Measurements from ENCODE around the gene LMBRD2.
"Not testable (repeated sequence)": the region's sequence is repeated elsewhere in the genome, so short reads cannot be mapped to it uniquely, and the experiment has no call there.

The LMBRD2 gene

DNA sequence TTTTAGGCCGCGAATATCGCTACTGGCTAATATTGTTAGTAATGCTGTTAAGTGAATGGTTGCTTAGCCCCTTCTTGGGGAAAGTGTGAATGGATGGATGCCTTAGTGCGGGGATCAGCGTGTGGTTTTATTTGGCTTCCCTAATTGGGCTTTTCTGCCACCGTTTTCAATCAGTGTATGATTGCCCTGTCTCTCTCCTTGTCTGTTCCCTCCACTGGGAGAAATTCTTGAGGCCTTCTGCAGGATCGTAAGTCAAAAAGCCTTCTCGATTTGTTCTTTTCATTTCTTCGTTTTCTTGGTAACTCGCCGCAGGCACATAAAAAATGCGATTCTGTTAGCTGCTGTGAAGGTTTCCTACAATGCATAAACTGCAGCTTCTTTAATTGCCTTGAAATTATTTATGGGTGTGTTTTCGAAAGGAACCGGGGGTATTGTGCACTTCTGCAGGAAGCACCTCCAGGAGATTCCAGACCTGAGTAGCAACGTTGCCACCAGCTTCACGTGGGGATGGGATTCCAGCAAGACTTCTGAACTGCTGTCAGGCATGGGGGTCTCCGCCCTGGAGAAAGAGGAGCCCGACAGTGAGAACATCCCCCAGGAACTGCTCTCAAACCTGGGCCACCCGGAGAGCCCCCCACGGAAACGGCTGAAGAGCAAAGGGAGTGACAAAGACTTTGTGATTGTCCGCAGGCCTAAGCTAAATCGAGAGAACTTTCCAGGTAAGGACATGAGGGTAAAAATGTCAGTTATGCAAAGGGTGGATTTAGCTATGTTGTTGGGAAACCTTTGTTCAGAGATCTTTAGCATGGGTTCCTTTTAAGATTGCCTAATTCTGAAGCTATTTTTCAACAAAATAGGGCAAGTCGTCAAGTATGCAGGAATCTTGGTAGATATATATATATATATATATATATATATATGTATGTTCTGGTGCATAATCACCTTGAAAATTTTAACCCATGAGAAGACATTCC is 924 bp upstream of the LMBRD2 start:
- no peak for TF ChIP-seq ZNF274 (IDR thresholded peaks at IDR 0.05; ENCODE audit: low read depth, low read length)
- peak overlapping the region; percentile 96 for H3K4me3 ChIP-seq (ENCODE audit: low read length)

DNA sequence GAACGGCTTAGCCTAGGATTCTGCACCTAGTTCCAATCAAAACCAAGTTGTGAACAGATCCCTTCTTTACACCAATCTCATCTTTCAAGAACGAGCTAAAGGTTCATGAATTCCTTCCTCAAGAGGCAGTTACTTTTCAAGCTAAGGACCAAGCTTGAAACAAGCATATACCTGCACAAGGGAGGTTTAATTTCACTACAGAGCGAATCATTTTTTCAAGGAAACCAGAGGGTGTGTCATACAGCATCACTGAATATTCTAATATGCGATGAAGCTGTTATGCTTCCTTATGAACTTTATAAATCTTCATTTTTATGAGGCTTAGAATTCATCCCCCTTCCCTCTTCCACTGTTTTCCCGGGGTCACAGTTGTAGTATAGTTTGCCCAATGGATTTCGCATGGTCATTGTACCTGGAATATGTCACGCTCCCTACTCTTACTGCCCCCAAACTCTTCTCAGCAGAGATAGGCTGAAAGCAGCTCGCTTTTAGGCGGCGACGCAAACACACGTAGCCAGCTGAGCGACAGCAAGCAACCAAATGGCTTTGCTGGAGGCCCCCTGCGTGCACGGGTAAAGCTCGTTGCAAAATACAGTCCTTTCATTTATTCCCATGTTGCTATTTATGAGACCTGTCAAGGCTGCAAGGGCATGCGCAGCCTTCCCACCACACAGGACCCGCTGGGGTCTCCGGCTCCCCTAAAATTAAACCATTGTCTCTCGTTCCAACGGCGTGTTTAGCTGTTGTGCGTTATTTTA is 832 bp downstream of the LMBRD2 start:
- TF ChIP-seq ZNF274 (IDR thresholded peaks at IDR 0.05; ENCODE audit: low read depth, low read length): no peak
- peak overlapping the region; percentile 94 for H3K4me3 ChIP-seq (ENCODE audit: low read length)

DNA sequence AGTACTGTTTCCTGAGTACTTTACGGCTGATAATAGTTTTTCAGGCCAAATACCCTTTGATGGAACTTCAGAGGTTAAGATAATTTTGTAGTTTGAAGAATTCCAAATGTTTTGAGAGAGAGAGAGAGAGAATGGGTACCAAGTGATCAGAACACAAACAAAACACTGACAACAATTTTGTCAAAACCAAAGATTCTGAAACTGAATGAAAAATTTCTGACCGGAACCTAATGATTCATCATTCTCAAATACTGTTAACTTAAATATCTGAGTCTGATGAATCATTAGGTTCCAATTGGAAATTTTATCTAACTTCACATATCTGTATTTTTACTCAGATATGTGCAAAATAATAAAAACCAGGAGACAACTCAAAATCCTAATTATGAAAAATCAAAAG is 4.0 kb downstream of the LMBRD2 start:
- TF ChIP-seq ZNF274 (IDR thresholded peaks at IDR 0.05; ENCODE audit: low read depth, low read length): no peak
- H3K4me3 ChIP-seq (ENCODE audit: low read length): no peak overlapping the region

DNA sequence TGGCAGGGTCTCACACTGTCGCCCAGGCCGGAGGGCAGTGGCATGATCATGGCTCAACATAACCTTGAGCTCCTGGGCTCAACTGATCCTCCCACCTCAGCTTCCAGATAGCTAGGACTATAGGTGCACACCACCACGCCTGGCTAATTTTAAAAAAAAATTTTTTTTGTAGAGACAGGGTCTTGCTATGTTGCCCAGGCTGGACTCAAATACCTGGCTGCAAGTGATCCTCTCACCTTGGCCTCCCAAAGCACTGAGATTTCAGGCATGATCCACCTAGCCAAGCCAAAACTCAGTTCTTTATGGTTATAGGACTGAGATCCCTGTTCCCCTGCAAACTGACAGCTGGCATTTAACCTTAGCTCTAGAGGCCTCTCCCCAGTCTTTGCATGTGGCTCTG is 5.3 kb downstream of the LMBRD2 start:
- TF ChIP-seq ZNF274 (IDR thresholded peaks at IDR 0.05; ENCODE audit: low read depth, low read length): no peak
- H3K4me3 ChIP-seq (ENCODE audit: low read length): no peak overlapping the region

DNA sequence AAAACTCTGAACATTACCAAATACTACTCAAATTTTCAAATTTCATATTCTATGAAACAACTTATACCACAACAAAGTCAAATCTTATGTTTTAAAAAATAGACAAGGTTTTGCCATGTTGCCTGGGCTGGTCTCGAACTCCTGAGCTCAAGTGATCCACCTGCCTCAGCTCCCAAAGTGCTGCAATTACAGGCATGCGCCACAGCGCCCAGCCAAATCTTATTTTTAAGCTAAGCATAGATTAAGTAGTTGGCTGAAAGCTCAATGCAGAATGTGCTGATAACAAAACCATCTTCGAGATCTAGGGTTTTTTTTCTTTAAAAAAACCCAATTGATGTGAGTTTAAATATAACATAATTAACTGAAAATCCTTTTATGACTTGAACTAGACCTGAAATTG is 6.4 kb downstream of the LMBRD2 start:
- no peak for TF ChIP-seq ZNF274 (IDR thresholded peaks at IDR 0.05; ENCODE audit: low read depth, low read length)
- no peak overlapping the region for H3K4me3 ChIP-seq (ENCODE audit: low read length)

DNA sequence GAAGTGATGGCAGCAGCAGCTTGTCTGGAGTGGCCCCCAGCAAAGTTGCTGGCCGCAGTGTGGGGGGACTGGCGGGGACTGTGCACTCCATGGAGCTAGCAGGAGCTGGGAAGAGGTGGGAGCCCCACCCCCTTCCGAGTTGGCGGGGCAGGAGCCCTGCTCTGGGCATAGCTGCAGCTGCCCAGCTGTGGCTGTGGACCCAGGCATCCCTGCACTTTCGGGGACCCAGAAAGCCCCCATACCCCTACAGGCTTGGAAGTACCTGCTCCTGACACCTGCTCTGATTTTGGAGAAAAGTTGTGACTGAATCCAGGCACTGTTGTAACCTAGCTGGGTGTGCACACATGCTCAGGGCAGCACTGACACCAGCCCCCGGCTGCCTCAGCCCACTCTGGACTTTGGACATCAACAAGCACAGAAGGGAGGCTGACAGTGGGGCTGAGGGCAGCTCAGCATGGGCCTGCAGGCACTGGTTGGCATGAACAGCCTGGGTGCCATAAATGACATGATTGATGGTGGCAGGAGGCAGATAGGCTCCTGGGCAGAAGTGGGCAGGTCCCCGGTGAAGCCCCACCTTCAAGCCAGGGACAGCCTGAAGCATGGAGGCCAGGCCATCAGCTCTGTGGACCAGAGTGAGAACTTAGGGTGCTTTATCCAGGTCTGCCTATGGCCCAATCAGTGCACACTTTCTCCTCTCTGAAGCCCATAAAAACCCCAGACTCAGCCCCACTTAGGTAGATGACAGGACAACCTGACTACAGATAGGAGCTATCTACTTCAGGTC is 12.6 kb downstream of the LMBRD2 start:
- no peak for TF ChIP-seq ZNF274 (IDR thresholded peaks at IDR 0.05; ENCODE audit: low read depth, low read length)
- H3K4me3 ChIP-seq (ENCODE audit: low read length): no peak overlapping the region

DNA sequence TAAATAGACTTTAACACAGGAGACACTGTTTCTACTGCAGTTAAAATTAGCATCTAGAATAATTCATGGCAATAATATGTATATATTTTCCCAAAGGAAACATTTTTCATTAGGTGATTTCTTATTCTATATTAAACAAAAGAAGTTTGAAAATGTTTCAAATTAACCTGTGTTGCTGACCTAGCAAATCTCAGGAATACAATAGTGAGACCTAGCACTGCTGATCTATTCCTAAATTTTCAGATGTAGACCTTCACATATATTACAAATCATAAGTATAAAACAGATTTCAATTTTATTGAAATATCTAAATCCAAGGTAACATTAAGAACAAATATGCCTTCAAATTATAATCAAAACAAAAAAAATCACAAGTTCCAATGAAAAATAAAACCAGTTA is 15.1 kb downstream of the LMBRD2 start:
- H3K4me3 ChIP-seq (ENCODE audit: low read length): no peak overlapping the region
- TF ChIP-seq ZNF274 (IDR thresholded peaks at IDR 0.05; ENCODE audit: low read depth, low read length): no peak

DNA sequence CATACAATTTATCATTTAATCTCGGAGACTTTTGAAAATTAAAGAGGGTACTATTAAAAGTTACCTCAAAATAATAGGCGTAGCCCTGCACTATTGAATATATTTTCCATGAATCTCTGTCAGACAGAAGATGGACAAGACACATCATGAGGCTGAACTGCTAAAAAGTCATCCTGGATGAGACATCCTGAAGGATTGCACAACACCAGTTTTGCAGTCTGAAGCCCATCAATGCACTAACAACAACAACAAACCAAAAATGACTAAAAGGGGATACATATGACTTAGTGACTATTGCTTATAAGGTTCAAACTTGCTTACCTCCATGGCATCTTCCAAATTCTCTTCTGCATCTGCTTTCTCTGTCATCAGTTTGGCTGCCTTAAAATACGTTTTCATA is 15.7 kb downstream of the LMBRD2 start:
- no peak for TF ChIP-seq ZNF274 (IDR thresholded peaks at IDR 0.05; ENCODE audit: low read depth, low read length)
- no peak overlapping the region for H3K4me3 ChIP-seq (ENCODE audit: low read length)

DNA sequence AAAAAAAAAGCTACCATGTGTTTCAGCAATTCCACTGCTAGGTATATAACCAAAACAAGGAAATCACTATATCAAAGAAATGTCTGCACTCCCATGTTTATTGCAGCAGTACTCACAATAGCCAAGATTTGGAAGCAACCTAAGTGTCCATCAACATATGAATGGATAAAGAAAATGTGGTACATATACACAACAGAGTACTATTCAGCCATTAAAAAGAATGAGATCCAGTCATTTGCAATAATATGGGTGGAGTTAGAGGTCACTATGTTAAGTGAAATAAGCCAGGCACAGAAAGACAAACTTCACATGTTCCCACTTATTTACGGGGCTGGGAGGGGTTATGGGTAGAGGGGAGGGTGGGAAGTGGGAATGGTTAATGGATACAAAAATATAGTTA is 18.7 kb downstream of the LMBRD2 start:
- H3K4me3 ChIP-seq (ENCODE audit: low read length): not testable (repeated sequence)

DNA sequence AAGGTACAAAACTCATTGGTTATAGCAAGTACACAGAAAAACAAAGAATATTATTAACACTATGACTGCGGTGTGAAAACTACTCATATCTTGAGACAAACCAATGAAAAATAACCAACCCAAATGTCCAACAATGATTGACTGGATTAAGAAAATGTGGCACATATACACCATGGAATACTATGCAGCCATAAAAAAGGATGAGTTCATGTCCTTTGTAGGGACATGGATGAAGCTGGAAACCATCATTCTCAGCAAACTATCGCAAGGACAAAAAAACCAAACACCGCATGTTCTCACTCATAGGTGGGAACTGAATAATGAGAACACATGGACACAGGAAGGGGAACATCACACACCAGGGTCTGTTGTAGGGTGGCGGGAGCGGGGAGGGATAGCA is 22.0 kb downstream of the LMBRD2 start:
- H3K4me3 ChIP-seq (ENCODE audit: low read length): not testable (repeated sequence)

DNA sequence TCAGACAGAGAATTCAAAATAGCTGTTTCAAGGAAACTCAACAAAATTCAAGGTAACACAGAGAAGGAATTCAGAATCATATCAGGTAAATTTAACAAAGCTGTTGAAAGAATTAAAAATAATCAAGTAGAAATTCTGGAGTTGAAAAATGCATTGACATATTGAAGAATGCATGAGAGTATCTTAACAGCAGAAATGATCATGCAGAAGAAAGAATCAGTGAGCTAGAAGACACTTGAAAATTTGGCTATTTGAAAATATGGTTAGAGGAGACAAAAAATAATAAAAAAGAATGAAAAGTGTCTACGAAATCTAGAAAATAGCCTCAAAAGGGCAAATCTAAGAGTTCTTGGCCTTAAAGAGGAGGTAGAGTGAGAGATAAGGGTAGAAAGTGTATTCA is 22.9 kb downstream of the LMBRD2 start:
- H3K4me3 ChIP-seq (ENCODE audit: low read length): no peak overlapping the region
- no peak for TF ChIP-seq ZNF274 (IDR thresholded peaks at IDR 0.05; ENCODE audit: low read depth, low read length)

DNA sequence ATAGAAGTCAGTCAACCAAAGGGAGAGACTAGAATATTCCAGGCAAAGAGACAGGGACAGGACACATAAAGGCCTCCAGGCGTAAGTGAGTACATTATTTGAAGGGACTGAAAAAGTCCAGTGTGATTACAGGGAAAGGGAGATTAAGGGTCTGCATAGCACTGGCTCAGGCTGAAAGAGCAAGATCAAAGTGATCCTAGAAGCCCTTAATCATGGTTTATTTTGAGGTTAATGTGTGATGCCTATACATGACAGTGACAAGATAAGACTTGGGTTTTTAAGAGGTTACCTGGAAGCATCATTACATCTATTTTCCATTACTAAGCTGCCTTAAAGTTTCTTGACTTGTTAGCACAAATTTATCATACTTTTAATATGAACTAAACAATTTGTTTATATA is 25.8 kb downstream of the LMBRD2 start:
- no peak overlapping the region for H3K4me3 ChIP-seq (ENCODE audit: low read length)
- TF ChIP-seq ZNF274 (IDR thresholded peaks at IDR 0.05; ENCODE audit: low read depth, low read length): no peak

DNA sequence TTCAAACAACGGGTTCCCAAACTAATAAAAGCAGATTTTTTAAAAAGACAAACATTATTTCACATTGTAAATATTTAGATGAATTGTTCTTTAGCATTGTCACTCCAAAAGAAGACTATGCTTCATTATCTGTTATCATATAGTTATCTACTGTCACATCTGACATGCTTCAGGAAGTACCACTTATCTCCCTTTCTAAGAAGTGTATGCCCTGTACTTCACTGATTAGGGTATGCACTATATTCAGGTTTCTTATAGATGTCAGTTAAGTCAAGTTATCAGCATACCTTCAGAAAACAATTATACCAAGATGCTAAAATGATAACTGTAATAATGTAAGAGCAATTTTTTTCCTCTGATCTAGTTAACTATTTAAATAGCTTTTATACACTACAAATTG is 40.4 kb downstream of the LMBRD2 start:
- TF ChIP-seq ZNF274 (IDR thresholded peaks at IDR 0.05; ENCODE audit: low read depth, low read length): no peak
- H3K4me3 ChIP-seq (ENCODE audit: low read length): no peak overlapping the region

DNA sequence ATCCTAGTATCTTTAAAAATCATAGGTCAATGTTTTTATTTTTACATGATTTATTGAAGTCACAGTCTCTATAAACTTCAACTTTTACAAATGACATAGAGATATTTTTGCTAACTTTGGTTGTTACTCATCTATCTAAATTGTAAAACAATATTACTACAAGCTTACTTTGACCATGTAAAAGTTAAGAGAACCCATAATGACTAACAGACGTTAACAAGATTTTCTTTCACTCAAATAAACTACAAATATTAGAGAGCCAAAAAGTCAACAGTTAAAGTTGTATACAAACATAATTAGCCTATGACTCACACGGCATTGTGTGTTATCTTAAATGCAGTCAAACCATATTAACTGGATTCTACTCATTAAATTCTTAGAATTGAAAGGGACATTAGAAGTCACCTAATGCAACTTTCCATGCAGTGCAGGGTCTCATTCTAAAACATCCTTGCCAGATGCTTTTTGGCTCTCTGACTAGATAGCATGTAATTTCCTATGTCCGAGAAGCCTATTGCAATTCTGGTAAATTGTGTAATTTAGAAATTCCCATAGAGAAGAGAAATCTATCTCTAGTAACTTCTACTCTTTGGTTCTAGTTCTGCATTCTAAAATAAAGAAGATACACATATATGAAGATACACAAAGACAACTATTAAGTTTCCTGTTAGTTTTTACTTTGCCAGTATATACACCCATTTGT is 42.8 kb downstream of the LMBRD2 start:
- no peak overlapping the region for H3K4me3 ChIP-seq (ENCODE audit: low read length)
- no peak for TF ChIP-seq ZNF274 (IDR thresholded peaks at IDR 0.05; ENCODE audit: low read depth, low read length)
